H1 (cell line): ENCODE results near the gene ANXA2R. TPM values are rescaled to one million over a fixed set of nuclear protein-coding genes. Genes with fewer than 3 reads are reported as not detected.

Experiments
- ASH2L ChIP-seq: fragments of 200-600, 300-600 bp; sonication (generic); IDR thresholded peaks from one replicate; pipeline ENCODE4 v1.7.1; 2017; ENCODE audit warnings: low read length
- CEBPB ChIP-seq: IDR thresholded peaks from 2 replicates; pipeline ENCODE4 v1.6.1; 2012; ENCODE audit warnings: low read depth, low read length
- EP300 ChIP-seq, 2 experiments: IDR thresholded peaks; 1 replicate in 1 of 2; 2 replicates in 1 of 2; pipeline ENCODE4 v1.6.1; 2011 to 2012; ENCODE audit warnings: low read depth in 2 of 2, low read length in 2 of 2, mild to moderate bottlenecking in 2 of 2, borderline replicate concordance in 1 of 2, inconsistent platforms in 1 of 2, moderate library complexity in 1 of 2
- EZH2 ChIP-seq: fragments of 200-600 bp; sonication (generic); IDR thresholded peaks from 2 replicates; pipeline ENCODE4 v1.7.1; 2012; ENCODE audit warnings: low read depth, mild to moderate bottlenecking, moderate library complexity, low read length, inconsistent platforms; ENCODE audit not compliant: severe bottlenecking
- POLR2A ChIP-seq, 2 experiments: IDR thresholded peaks; 1 replicate in 1 of 2; 2 replicates in 1 of 2; pipeline ENCODE4 v1.6.1; 2011; ENCODE audit warnings: low read depth in 2 of 2, low read length in 2 of 2, mild to moderate bottlenecking in 2 of 2; ENCODE audit errors: control extremely low read depth in 1 of 2
- SIN3A ChIP-seq, 2 experiments: IDR thresholded peaks in 1 of 2; conservative IDR thresholded peaks in 1 of 2; 2 replicates each; pipeline ENCODE4 v1.6.1; 2011 to 2012; ENCODE audit warnings: low read length in 2 of 2, improper control_type of control experiment in 1 of 2, low read depth in 1 of 2, mild to moderate bottlenecking in 1 of 2
- SP4 ChIP-seq: IDR thresholded peaks from 2 replicates; pipeline ENCODE4 v1.6.1; 2012; ENCODE audit warnings: low read length, inconsistent platforms
- TBP ChIP-seq: IDR thresholded peaks from 2 replicates; pipeline ENCODE4 v1.6.1; 2011; ENCODE audit warnings: low read depth, low read length, improper control_type of control experiment
- polyA plus RNA-seq, 7 experiments: library from polyadenylated mRNA; depleted of rRNA in 3 of 7; stranded (reverse) in 5 of 7; unstranded in 2 of 7; fragments of >200 nt in 5 of 7; fragments of 200-250 nt in 2 of 7; gene quantifications; 1 replicate in 5 of 7; 2 replicates in 1 of 7; 4 replicates in 1 of 7; pipeline versions ENCODE4 v1.2.1 to v1.2.3, GENCODE V29; 2011 to 2013; ENCODE audit warnings: missing spikeins in 2 of 7, mixed read lengths in 2 of 7
- total RNA-seq: library from RNA; stranded (reverse); fragmentation: NEBNext Ultra II Directional; extraction: Animal tissue kit (Norgen Biotek cat#: 25700); gene quantifications from 2 replicates; pipeline ENCODE4 v1.2.1, GENCODE V29; 2021
- TF ChIP-seq, protein P1 (sequence below): IDR thresholded peaks from 2 replicates; pipeline ENCODE4 v1.6.1; 2012; ENCODE audit warnings: inconsistent platforms
- TF ChIP-seq, protein P2 (sequence below), 3 experiments: IDR thresholded peaks; 1 replicate in 2 of 3; 2 replicates in 1 of 3; pipeline versions ENCODE4 v1.5.1 to v1.6.1; 2011; ENCODE audit warnings: low read length in 3 of 3, mild to moderate bottlenecking in 3 of 3, inconsistent platforms in 2 of 3, low read depth in 1 of 3, moderate library complexity in 1 of 3; ENCODE audit not compliant: insufficient read depth in 1 of 3; ENCODE audit errors: control extremely low read depth in 1 of 3

The ANXA2R gene
- total and polyA plus RNA-seq, 2 of the 8 experiments (the other 6 are each of a cell fraction or from before 2014, with no cell fraction given), result 0.08 to 0.17 TPM

DNA sequence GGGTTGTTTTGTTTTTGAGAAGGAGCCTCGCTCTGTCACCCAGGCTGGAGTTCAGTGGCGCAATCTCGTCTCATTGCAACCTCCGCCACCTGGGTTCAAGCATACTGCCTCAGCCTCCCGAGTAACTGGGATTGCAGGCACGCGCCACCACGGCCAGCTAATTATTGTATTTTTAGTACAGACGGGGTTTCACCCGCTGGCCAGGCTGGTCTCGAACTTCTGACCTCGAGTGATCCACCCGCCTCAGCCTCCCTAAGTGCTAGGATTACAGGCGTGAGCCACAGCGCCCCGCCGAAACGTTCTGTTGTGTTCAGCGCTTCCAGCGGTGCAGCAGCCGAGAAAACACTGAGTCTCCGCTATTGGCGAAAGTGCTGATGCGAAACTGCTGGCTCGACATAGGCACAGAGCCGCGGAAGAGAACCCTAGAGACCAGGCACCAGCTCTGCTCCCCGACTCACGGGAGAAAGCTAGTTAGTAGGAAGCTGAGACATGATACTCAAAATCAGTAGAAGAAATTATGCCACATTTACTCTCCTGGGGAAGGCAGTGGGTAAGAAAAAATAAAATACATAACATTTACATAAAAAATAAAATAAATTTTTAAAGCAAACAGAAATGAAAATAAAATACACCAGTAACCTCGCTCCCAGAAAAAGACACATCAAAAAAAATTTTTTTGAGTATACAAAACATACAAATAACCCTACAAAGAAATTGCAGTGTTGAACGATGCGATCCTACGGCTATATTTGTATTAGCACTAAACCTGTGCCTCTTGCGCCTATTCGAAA is 31.6 kb downstream of the ANXA2R start (continued):
- TF ChIP-seq SIN3A (conservative IDR thresholded peaks at IDR 0.05 in 1 of 2, IDR thresholded peaks at IDR 0.05 in 1 of 2; ENCODE audit: low read depth in 1 of 2, low read length in 2 of 2) (0 out of 4 replicates have a peak, but pooled peaks of 1 of the 2 experiments have one; percentile 8), TBP (0 out of 2 replicates have a peak, but pooled peaks have one; percentile 22), CEBPB (peak; percentile 33; the same call in 1 of the 2 replicates), EP300 (IDR thresholded peaks at IDR 0.05; ENCODE audit: borderline replicate concordance in 1 of 2, low read depth in 2 of 2, low read length in 2 of 2) (peak in 1 of 2 experiments; percentile 87; a peak in 1 of 3 replicates), SP4 (no peak), POLR2A (IDR thresholded peaks at IDR 0.05; ENCODE audit: control extremely low read depth in 1 of 2, low read depth in 2 of 2, low read length in 2 of 2) (no peak), ASH2L (peak; percentile 86), EZH2 (no peak)
- TF ChIP-seq, protein P1, sequence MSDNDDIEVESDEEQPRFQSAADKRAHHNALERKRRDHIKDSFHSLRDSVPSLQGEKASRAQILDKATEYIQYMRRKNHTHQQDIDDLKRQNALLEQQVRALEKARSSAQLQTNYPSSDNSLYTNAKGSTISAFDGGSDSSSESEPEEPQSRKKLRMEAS, result no peak; the same call in none of the 2 replicates
- TF ChIP-seq, protein P2, sequence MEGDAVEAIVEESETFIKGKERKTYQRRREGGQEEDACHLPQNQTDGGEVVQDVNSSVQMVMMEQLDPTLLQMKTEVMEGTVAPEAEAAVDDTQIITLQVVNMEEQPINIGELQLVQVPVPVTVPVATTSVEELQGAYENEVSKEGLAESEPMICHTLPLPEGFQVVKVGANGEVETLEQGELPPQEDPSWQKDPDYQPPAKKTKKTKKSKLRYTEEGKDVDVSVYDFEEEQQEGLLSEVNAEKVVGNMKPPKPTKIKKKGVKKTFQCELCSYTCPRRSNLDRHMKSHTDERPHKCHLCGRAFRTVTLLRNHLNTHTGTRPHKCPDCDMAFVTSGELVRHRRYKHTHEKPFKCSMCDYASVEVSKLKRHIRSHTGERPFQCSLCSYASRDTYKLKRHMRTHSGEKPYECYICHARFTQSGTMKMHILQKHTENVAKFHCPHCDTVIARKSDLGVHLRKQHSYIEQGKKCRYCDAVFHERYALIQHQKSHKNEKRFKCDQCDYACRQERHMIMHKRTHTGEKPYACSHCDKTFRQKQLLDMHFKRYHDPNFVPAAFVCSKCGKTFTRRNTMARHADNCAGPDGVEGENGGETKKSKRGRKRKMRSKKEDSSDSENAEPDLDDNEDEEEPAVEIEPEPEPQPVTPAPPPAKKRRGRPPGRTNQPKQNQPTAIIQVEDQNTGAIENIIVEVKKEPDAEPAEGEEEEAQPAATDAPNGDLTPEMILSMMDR (IDR thresholded peaks at IDR 0.05; ENCODE audit: control extremely low read depth in 1 of 3, insufficient read depth in 1 of 3, low read depth in 1 of 3, low read length in 3 of 3), result peak in 2 of 3 experiments; percentile 3 to 22; a peak in 2 of 4 replicates
